Liver (tissue), 9 donors: Measurements from ENCODE around the gene PUSL1. TPM values are rescaled to one million over a fixed set of nuclear protein-coding genes. Genes with fewer than 3 reads are reported as not detected.
A peak's percentile ranks its signal among the peaks of the same experiment; 100 is the strongest.

Experiments used
- DNase-seq: peaks from one replicate; pipeline ENCODE4 v3.0.0-alpha.2; 2017; ENCODE audit warnings: low spot score
- H3K27ac ChIP-seq, 2 donors: one replicate each; pipeline ENCODE4 v1.7.0; 2013; ENCODE audit warnings: inconsistent platforms in 2 of 2, low read length in 2 of 2, control low read depth in 1 of 2, low read depth in 1 of 2, mild to moderate bottlenecking in 1 of 2
- H3K27me3 ChIP-seq, 4 donors: one replicate each; pipeline versions ENCODE4 v1.6.1 to v1.7.0; 2013; ENCODE audit warnings: low read length in 3 of 4, inconsistent platforms in 1 of 4, mild to moderate bottlenecking in 1 of 4, moderate library complexity in 1 of 4; ENCODE audit not compliant: control insufficient read depth in 4 of 4, insufficient read depth in 4 of 4
- H3K36me3 ChIP-seq, 4 donors: one replicate each; pipeline versions ENCODE4 v1.6.1 to v1.7.0; 2013; ENCODE audit warnings: low read length in 3 of 4, mild to moderate bottlenecking in 3 of 4, low read depth in 1 of 4, moderate library complexity in 1 of 4; ENCODE audit not compliant: control insufficient read depth in 4 of 4, insufficient read depth in 3 of 4
- H3K4me1 ChIP-seq, 4 donors: one replicate each; pipeline versions ENCODE4 v1.6.1 to v1.7.0; 2013; ENCODE audit warnings: low read length in 3 of 4, mild to moderate bottlenecking in 3 of 4, moderate library complexity in 1 of 4; ENCODE audit not compliant: control insufficient read depth in 4 of 4, insufficient read depth in 4 of 4
- H3K4me3 ChIP-seq, 3 donors: one replicate each; pipeline versions ENCODE4 v1.6.1 to v1.7.0; 2013; ENCODE audit warnings: low read length in 3 of 3, control low read depth in 1 of 3, low read depth in 1 of 3, mild to moderate bottlenecking in 1 of 3
- H3K9ac ChIP-seq, 2 donors: one replicate each; pipeline ENCODE4 v1.7.0; 2013; ENCODE audit warnings: low read length in 2 of 2, mild to moderate bottlenecking in 2 of 2, moderate library complexity in 2 of 2, control low read depth in 1 of 2, low read depth in 1 of 2
- H3K9me3 ChIP-seq, 4 donors: one replicate each; pipeline versions ENCODE4 v1.6.1 to v1.7.0; 2013; ENCODE audit warnings: low read length in 3 of 4; ENCODE audit not compliant: control insufficient read depth in 4 of 4
- EGR1 ChIP-seq, 2 donors: IDR thresholded peaks; 2 replicates each; pipeline ENCODE4 v1.6.1; 2016 to 2018; ENCODE audit warnings: antibody characterized with exemption in 2 of 2, low read depth in 2 of 2
- FOXA2 ChIP-seq: IDR thresholded peaks from 2 replicates; pipeline ENCODE4 v1.6.1; 2016; ENCODE audit warnings: antibody characterized with exemption
- HNF4G ChIP-seq: IDR thresholded peaks from 2 replicates; pipeline ENCODE4 v1.6.1; 2016; ENCODE audit warnings: antibody characterized with exemption
- JUND ChIP-seq, 2 donors: IDR thresholded peaks; 2 replicates each; pipeline ENCODE4 v1.6.1; 2016; ENCODE audit warnings: antibody characterized with exemption in 2 of 2
- NR2F2 ChIP-seq: IDR thresholded peaks from 2 replicates; pipeline ENCODE4 v1.6.1; 2016; ENCODE audit warnings: antibody characterized with exemption
- RAD21 ChIP-seq, 2 donors: IDR thresholded peaks; 2 replicates each; pipeline ENCODE4 v1.6.1; 2016; ENCODE audit warnings: antibody characterized with exemption in 2 of 2, mild to moderate bottlenecking in 2 of 2
- SP1 ChIP-seq: IDR thresholded peaks from 2 replicates; pipeline ENCODE4 v1.6.1; 2018; ENCODE audit warnings: antibody characterized with exemption, mild to moderate bottlenecking
- TAF1 ChIP-seq: conservative IDR thresholded peaks from 2 replicates; pipeline ENCODE4 v1.6.1; 2016; ENCODE audit warnings: antibody characterized with exemption, mild to moderate bottlenecking
- WGBS: extraction: QIAGEN DNeasy Blood & Tissue Kit; methylation state at CpG from one replicate; pipeline ENCODE4 v1.1.7; 2013; 5-methylcytosine and 5-hydroxymethylcytosine counted together
- polyA plus RNA-seq, 2 donors: library from polyadenylated mRNA; stranded (reverse) in 1 of 2; unstranded in 1 of 2; fragments of 200-250 nt in 1 of 2; fragments of >200 nt in 1 of 2; fragmentation: Nextera tagmentation in 1 of 2; extraction: Ambion mirVana in 1 of 2; gene quantifications; one replicate each; pipeline versions ENCODE4 v1.2.1 to v1.2.3, GENCODE V29; 2013 to 2015
- total RNA-seq, 2 donors: library from RNA; depleted of rRNA; stranded (reverse); fragments of >200 nt; gene quantifications; one replicate each; pipeline ENCODE4 v1.2.3, GENCODE V29; 2014
- TF ChIP-seq, protein P1 (sequence below): IDR thresholded peaks from 2 replicates; pipeline ENCODE4 v1.6.1; 2016; ENCODE audit warnings: antibody characterized with exemption
- TF ChIP-seq, protein P2 (sequence below): IDR thresholded peaks from 2 replicates; pipeline ENCODE4 v1.6.1; 2016; ENCODE audit warnings: antibody characterized with exemption
- TF ChIP-seq, protein P3 (sequence below): IDR thresholded peaks from 2 replicates; pipeline ENCODE4 v1.6.1; 2016; ENCODE audit warnings: antibody characterized with exemption
- donor health status: healthy.
- donor health status: healthy.
- donor health status: healthy.
- donor health status: healthy.
- donor health status: healthy.

PUSL1 gene
- total and polyA plus RNA-seq, 4 donors = 9.3 to 14.9 (median 10.3) TPM

DNA sequence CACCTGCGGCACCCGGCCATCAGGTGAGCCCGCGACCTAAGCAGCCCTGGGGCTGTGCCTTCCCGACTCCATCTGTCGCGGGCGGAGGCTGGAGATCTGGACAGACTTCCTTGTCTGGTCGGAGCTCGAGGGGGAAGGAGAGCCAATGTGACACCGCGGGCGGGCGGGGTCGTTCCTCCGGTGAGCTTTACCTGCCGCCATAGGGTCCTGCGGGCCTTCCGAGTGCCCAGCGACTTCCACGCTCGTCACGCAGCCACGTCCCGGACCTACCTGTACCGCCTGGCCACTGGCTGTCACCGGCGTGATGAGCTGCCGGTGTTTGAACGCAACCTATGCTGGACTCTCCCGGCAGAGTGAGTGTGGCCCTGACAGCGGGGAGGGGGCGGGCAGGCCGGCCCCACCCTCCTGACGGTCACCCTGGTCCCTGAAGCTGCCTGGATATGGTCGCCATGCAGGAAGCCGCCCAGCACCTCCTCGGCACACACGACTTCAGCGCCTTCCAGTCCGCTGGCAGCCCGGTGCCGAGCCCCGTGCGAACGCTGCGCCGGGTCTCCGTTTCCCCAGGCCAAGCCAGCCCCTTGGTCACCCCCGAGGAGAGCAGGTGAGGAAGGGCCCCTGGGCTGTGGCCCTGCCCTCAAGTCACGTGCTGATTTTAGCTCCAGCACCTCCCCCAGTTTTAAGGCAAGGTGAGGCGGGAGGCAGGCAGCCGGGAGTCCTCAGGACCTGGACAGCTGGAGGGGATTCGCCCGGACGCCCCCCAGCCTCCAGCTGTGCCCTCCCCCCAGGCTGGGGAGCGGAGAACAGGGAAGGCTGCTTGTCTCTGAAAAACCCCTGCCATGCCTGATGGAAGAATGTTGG, 1.1 kb downstream of the PUSL1 start:
- peak overlapping the region in 1 of 2 donors; percentile 71 for H3K9ac ChIP-seq
- TF ChIP-seq, protein P1, sequence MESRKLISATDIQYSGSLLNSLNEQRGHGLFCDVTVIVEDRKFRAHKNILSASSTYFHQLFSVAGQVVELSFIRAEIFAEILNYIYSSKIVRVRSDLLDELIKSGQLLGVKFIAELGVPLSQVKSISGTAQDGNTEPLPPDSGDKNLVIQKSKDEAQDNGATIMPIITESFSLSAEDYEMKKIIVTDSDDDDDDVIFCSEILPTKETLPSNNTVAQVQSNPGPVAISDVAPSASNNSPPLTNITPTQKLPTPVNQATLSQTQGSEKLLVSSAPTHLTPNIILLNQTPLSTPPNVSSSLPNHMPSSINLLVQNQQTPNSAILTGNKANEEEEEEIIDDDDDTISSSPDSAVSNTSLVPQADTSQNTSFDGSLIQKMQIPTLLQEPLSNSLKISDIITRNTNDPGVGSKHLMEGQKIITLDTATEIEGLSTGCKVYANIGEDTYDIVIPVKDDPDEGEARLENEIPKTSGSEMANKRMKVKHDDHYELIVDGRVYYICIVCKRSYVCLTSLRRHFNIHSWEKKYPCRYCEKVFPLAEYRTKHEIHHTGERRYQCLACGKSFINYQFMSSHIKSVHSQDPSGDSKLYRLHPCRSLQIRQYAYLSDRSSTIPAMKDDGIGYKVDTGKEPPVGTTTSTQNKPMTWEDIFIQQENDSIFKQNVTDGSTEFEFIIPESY = no peak
- TF ChIP-seq RAD21 (IDR thresholded peaks at IDR 0.05) (no peak), TAF1 (no peak), NR2F2 (no peak), JUND (IDR thresholded peaks at IDR 0.05) (no peak)
- TF ChIP-seq, protein P2, sequence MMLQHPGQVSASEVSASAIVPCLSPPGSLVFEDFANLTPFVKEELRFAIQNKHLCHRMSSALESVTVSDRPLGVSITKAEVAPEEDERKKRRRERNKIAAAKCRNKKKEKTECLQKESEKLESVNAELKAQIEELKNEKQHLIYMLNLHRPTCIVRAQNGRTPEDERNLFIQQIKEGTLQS = no peak
- DNase-seq = no peak

DNA sequence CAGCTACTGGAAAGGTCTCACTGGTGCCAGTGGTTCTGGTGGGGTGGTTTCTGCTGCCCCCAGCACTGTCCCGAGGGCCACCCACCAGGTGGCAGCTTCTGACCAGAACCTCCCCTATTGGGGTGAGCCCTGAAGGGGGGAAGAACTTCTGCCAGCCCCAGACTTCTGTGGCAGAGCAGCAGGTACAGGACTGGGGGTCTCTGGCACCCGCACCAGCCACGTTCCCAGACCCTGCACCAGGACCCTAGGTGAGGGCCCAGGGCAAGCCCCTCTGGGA, 1.6 kb downstream of the PUSL1 start:
- Histone ChIP-seq H3K36me3 (peaks cover 3 to 35% (median 16%) of the 10 kb centered on the region in 4 donors), H3K27me3 (no peaks in the 10 kb centered on the region), H3K9me3 (no peaks in the 10 kb centered on the region), H3K27ac (no peak overlapping the region), H3K4me1 (peaks cover 15 to 38% (median 29%) of the 10 kb centered on the region in 4 donors), H3K9ac (no peak overlapping the region), H3K4me3 (no peak overlapping the region)
- WGBS = 90% methylated on average over 3 of the region's 3 CpGs
- DNase-seq = no peak
- TF ChIP-seq FOXA2 (no peak), HNF4G (no peak), SP1 (no peak), EGR1 (IDR thresholded peaks at IDR 0.05; ENCODE audit: low read depth in 2 of 2) (no peak), JUND (IDR thresholded peaks at IDR 0.05) (no peak), TAF1 (no peak)
- TF ChIP-seq, protein P3, sequence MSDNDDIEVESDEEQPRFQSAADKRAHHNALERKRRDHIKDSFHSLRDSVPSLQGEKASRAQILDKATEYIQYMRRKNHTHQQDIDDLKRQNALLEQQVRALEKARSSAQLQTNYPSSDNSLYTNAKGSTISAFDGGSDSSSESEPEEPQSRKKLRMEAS = no peak
- TF ChIP-seq, protein P1 = no peak
- TF ChIP-seq, protein P2 = no peak

More for the DNA sequence above, 1.1 kb downstream of the PUSL1 start:
- Histone ChIP-seq H3K4me3 (peak overlapping the region in 2 of 3 donors; percentile 78 to 86), H3K27ac (no peak overlapping the region), H3K9me3 (no peaks in the 10 kb centered on the region), H3K4me1 (peaks cover 18 to 44% (median 33%) of the 10 kb centered on the region in 4 donors), H3K27me3 (no peaks in the 10 kb centered on the region), H3K36me3 (peaks cover 3 to 32% (median 13%) of the 10 kb centered on the region in 4 donors)
- WGBS = 48% methylated on average over 57 of the region's 57 CpGs
